ENCODE results near the gene AHCYL2. TPM values are rescaled to one million over a fixed set of nuclear protein-coding genes. Genes with fewer than 3 reads are reported as not detected.

Gene AHCYL2
- total RNA-seq, 4 donors from 2014 or later, result 8.7 to 17.3 (median 14.2) TPM

DNA sequence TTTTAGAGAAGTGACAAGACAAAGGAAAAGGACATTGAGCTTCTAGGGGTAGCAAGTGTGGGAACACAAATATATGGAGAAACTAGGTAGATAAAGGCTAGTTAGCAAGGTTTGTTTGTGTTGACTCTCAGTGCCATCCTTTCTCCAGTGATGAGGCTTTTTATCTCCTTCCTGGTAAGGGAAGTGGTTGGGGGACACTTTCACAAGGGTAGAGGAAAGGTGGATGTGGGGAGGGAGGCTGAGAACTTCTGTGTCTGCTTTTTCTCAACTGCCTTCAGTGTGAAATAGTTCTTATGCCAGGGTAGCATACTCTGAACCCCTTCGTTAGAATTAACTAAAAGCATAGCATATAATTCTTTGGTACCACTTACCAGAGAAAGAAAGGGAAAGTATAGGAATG, 116.4 kb downstream of the AHCYL2 start:
- TF ChIP-seq POLR2A (IDR thresholded peaks at IDR 0.05) (no peak), CTCF (IDR thresholded peaks at IDR 0.05) (no peak), POLR2AphosphoS5 (IDR thresholded peaks at IDR 0.05) (no peak), EP300 (IDR thresholded peaks at IDR 0.05) (no peak)
- H3K36me3 ChIP-seq, result no peaks in the 10 kb centered on the region
- ATAC-seq, result no peak
- 67 to 100% methylated on average over 1 of the region's 1 CpG for WGBS, 2 donors (ENCODE audit: low coverage in 1 of 2)
- no peaks in the 10 kb centered on the region for H3K27me3 ChIP-seq
- no peak overlapping the region for H3K27ac ChIP-seq
- H3K4me1 ChIP-seq, result no peaks in the 10 kb centered on the region
- H3K9me3 ChIP-seq, result no peaks in the 10 kb centered on the region
- no peak overlapping the region for H3K4me3 ChIP-seq

DNA sequence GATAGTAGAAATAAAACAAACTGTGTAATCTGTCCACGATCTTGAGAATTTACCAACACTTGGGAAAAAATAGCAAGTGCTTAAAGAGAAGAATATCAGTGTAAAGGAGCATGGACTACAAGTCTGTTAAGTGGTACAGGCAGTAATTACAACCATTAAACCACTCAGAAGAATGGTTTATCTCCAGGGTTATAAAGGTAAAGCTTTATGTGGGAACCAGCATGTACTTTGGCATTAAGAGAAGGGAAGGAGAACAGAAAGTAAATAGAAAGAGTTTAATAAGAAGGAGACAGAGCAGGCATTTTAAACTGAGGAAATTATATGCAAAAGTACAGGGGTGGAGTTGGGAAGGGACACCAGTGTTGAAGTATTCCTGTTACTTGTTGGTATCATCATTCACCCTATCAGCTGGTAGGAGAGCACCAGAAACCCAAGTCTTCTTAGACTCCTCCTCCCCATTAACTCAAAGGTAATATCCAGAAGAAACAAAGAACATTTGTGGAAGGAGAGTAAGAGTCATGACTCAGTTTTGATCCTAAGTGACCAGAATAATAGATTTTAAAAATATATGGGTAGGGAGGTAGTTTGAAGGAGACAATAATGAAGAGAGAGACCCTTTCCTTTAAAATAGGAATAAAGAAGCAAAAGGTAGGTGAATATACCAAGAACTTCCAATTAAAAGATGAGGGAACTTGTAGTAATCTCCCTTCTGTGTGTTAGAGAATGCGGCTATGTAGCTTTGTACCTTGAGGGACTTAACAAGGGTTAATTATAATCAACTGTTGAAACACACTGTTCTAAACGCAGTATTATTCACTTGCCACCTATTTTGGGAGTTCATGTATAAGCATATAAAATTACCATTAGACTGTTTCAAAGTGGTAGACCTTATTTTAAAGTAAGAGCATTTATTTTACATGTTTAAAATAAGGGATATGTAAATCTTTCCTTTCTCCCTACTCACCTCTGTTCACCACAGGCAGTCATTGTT, 117.3 kb downstream of the AHCYL2 start:
- Histone ChIP-seq H3K9me3 (no peaks in the 10 kb centered on the region), H3K4me3 (no peak overlapping the region), H3K36me3 (no peaks in the 10 kb centered on the region), H3K27me3 (no peaks in the 10 kb centered on the region), H3K27ac (no peak overlapping the region), H3K4me1 (no peaks in the 10 kb centered on the region)
- WGBS, 2 donors (ENCODE audit: low coverage in 1 of 2), result 63 to 69% methylated on average over 3 of the region's 3 CpGs
- TF ChIP-seq CTCF (IDR thresholded peaks at IDR 0.05), result no peak
- TF ChIP-seq EP300 (IDR thresholded peaks at IDR 0.05), result no peak
- no peak for TF ChIP-seq POLR2A (IDR thresholded peaks at IDR 0.05)
- no peak for TF ChIP-seq POLR2AphosphoS5 (IDR thresholded peaks at IDR 0.05)
- ATAC-seq, result no peak

GRCh38 chr7:129343099-129343700, 118.4 kb downstream of the AHCYL2 start:
- no peaks in the 10 kb centered on the region for H3K9me3 ChIP-seq
- no peak for ATAC-seq
- H3K27me3 ChIP-seq, result no peaks in the 10 kb centered on the region
- no peak overlapping the region for H3K4me3 ChIP-seq
- no peak overlapping the region for H3K27ac ChIP-seq
- peak; percentile 52 to 66 (median 61) for TF ChIP-seq CTCF (IDR thresholded peaks at IDR 0.05)
- no peak for TF ChIP-seq POLR2AphosphoS5 (IDR thresholded peaks at IDR 0.05)
- no peaks in the 10 kb centered on the region for H3K36me3 ChIP-seq
- 20 to 35% methylated on average over 2 to 3 of the region's 3 CpGs for WGBS, 2 donors (ENCODE audit: low coverage in 1 of 2)
- no peaks in the 10 kb centered on the region for H3K4me1 ChIP-seq

GRCh38 chr7:129347330-129347729, 122.5 kb downstream of the AHCYL2 start:
- Histone ChIP-seq H3K4me3 (no peak overlapping the region), H3K36me3 (no peaks in the 10 kb centered on the region), H3K9me3 (no peaks in the 10 kb centered on the region), H3K4me1 (no peaks in the 10 kb centered on the region), H3K27ac (no peak overlapping the region), H3K27me3 (no peaks in the 10 kb centered on the region)
- 65 to 67% methylated on average over 2 of the region's 2 CpGs for WGBS, 2 donors (ENCODE audit: low coverage in 1 of 2)
- TF ChIP-seq POLR2AphosphoS5 (IDR thresholded peaks at IDR 0.05) (no peak), EP300 (IDR thresholded peaks at IDR 0.05) (no peak), CTCF (IDR thresholded peaks at IDR 0.05) (no peak), POLR2A (IDR thresholded peaks at IDR 0.05) (no peak)
- no peak for ATAC-seq

All from gastroesophageal sphincter (tissue), 4 donors.